Measurements from ENCODE around the gene SLC24A3.

DNA sequence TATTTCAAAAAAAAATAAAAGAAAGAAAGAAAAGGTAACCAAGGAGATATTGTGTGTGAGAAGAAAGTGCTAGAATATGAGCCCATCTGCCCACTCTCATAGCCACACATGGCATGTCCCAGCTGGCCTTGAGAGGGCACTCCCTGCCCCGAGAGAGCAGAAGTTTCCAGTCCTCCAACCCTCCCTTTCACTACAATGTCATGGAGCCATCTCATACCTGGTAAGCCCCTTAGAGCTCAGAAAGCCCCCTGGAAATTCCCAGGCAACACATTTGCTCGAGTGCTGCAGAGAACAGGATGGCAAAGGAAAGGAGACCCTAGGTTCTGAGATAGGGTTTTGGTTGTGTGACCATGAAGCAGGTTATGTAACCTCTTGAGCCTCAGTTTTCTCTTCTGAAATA lies 469.8 kb downstream of the SLC24A3 start:
- no peak for TF ChIP-seq POLR2A (IDR thresholded peaks at IDR 0.05; ENCODE audit: insufficient read depth in 1 of 2, low read depth in 2 of 2, low read length in 2 of 2)
- no peak for TF ChIP-seq KDM5A (IDR thresholded peaks at IDR 0.05; ENCODE audit: borderline replicate concordance, low read length)
- TF ChIP-seq RXRB (CRISPR knock-in tag; IDR thresholded peaks at IDR 0.05; ENCODE audit: borderline replicate concordance): no peak
- TF ChIP-seq E2F1 (CRISPR knock-in tag; IDR thresholded peaks at IDR 0.05): no peak
- no peak for TF ChIP-seq ZNF362 (CRISPR knock-in tag; IDR thresholded peaks at IDR 0.05; ENCODE audit: borderline replicate concordance)
- TF ChIP-seq, protein P1, sequence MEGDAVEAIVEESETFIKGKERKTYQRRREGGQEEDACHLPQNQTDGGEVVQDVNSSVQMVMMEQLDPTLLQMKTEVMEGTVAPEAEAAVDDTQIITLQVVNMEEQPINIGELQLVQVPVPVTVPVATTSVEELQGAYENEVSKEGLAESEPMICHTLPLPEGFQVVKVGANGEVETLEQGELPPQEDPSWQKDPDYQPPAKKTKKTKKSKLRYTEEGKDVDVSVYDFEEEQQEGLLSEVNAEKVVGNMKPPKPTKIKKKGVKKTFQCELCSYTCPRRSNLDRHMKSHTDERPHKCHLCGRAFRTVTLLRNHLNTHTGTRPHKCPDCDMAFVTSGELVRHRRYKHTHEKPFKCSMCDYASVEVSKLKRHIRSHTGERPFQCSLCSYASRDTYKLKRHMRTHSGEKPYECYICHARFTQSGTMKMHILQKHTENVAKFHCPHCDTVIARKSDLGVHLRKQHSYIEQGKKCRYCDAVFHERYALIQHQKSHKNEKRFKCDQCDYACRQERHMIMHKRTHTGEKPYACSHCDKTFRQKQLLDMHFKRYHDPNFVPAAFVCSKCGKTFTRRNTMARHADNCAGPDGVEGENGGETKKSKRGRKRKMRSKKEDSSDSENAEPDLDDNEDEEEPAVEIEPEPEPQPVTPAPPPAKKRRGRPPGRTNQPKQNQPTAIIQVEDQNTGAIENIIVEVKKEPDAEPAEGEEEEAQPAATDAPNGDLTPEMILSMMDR (CRISPR knock-in tag; IDR thresholded peaks at IDR 0.05): no peak
- TF ChIP-seq, protein P2, sequence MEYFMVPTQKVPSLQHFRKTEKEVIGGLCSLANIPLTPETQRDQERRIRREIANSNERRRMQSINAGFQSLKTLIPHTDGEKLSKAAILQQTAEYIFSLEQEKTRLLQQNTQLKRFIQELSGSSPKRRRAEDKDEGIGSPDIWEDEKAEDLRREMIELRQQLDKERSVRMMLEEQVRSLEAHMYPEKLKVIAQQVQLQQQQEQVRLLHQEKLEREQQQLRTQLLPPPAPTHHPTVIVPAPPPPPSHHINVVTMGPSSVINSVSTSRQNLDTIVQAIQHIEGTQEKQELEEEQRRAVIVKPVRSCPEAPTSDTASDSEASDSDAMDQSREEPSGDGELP (IDR thresholded peaks at IDR 0.05; ENCODE audit: borderline replicate concordance, low read depth): no peak
- TF ChIP-seq, protein P3, sequence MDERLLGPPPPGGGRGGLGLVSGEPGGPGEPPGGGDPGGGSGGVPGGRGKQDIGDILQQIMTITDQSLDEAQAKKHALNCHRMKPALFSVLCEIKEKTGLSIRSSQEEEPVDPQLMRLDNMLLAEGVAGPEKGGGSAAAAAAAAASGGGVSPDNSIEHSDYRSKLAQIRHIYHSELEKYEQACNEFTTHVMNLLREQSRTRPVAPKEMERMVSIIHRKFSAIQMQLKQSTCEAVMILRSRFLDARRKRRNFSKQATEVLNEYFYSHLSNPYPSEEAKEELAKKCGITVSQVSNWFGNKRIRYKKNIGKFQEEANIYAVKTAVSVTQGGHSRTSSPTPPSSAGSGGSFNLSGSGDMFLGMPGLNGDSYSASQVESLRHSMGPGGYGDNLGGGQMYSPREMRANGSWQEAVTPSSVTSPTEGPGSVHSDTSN (CRISPR knock-in tag; IDR thresholded peaks at IDR 0.05): no peak
- no peak for TF ChIP-seq ZNF207 (IDR thresholded peaks at IDR 0.05; ENCODE audit: borderline replicate concordance)
- TF ChIP-seq ZNF121 (CRISPR knock-in tag; IDR thresholded peaks at IDR 0.05): no peak
- no peak for TF ChIP-seq ZNF83 (CRISPR knock-in tag; IDR thresholded peaks at IDR 0.05; ENCODE audit: borderline replicate concordance)
- no peak for TF ChIP-seq FOXP4 (CRISPR knock-in tag; IDR thresholded peaks at IDR 0.05)
- TF ChIP-seq EZH2 (conservative IDR thresholded peaks at IDR 0.05; ENCODE audit: low read depth, low read length): no peak
